Stomach (tissue), 9 donors: ENCODE measurements around the gene ZNF318. TPM values are rescaled to one million over a fixed set of nuclear protein-coding genes. Genes with fewer than 3 reads are reported as not detected.
"Not testable (repeated sequence)": the region's sequence is repeated elsewhere in the genome, so short reads cannot be mapped to it uniquely, and the experiment has no call there.

Experiments
- DNase-seq, 2 donors: peaks; one replicate each; pipeline versions ENCODE4 v3.0.0 to v3.0.0-alpha.2; 2013 to 2019
- H3K27ac ChIP-seq, 5 donors: fragments of 200-600 bp in 4 of 5; sonication (generic) in 4 of 5; one replicate each; pipeline ENCODE4 v1.5.1; 2013 to 2019; ENCODE audit warnings: mild to moderate bottlenecking in 1 of 5, moderate library complexity in 1 of 5
- H3K27me3 ChIP-seq, 3 donors: fragments of 200-600 bp; sonication (generic); one replicate each; pipeline ENCODE4 v1.5.1; 2017 to 2019; ENCODE audit warnings: mixed run types in 1 of 3
- H3K36me3 ChIP-seq, 4 donors: fragments of 200-600 bp; sonication (generic); 1 replicate in 3 of 4; 2 replicates in 1 of 4; pipeline ENCODE4 v1.5.1; 2016 to 2019
- H3K4me1 ChIP-seq, 4 donors: fragments of 200-600 bp; sonication (generic); one replicate each; pipeline ENCODE4 v1.5.1; 2016 to 2019
- H3K4me3 ChIP-seq, 4 donors: fragments of 200-600 bp; sonication (generic) in 3 of 4; one replicate each; pipeline ENCODE4 v1.5.1; 2016 to 2019; ENCODE audit warnings: mild to moderate bottlenecking in 1 of 4
- H3K9me3 ChIP-seq, 4 donors: fragments of 200-600 bp; sonication (generic); one replicate each; pipeline ENCODE4 v1.5.1; 2016 to 2019
- EP300 ChIP-seq: sonication (generic); formaldehyde crosslinking; IDR thresholded peaks from one replicate; pipeline ENCODE4 v1.6.1; 2017; ENCODE audit warnings: antibody characterized with exemption
- POLR2A ChIP-seq, 4 donors: fragments of 450-650 bp; IDR thresholded peaks; one replicate each; pipeline ENCODE4 v1.6.1; 2016; ENCODE audit warnings: antibody characterized with exemption in 4 of 4, control low read depth in 2 of 4, mild to moderate bottlenecking in 1 of 4, moderate library complexity in 1 of 4
- POLR2AphosphoS5 ChIP-seq, 3 donors: sonication (generic); formaldehyde crosslinking; IDR thresholded peaks; one replicate each; pipeline ENCODE4 v1.6.1; 2016; ENCODE audit warnings: antibody characterized with exemption in 3 of 3
- WGBS, 5 donors: extraction: QIAGEN DNeasy Blood & Tissue Kit in 3 of 5; methylation state at CpG; one replicate each; pipeline versions ENCODE4 v1.1.5 to v1.1.7; 2013 to 2018; 5-methylcytosine and 5-hydroxymethylcytosine counted together
- intact Hi-C: fragments of 100-400 bp; cut with DNase I; formaldehyde crosslinking; loops from one replicate; pipeline ENCODE4 v1.15.1; 2023; ENCODE audit warnings: low total_unique reads
- polyA plus RNA-seq, 3 donors: library from polyadenylated mRNA; stranded (reverse); fragments of 200-250 nt; gene quantifications; one replicate each; pipeline ENCODE4 v1.2.3, GENCODE V29; 2013
- total RNA-seq, 5 donors: library from RNA; depleted of rRNA; stranded (reverse); fragments of >200 nt; gene quantifications; one replicate each; pipeline versions ENCODE4 v1.1.0 to v1.2.3, GENCODE V29; 2014 to 2016
- TF ChIP-seq, protein P1 (sequence below), 7 experiments: fragments of 450-650 bp in 4 of 7; fragments of 200-600 bp in 3 of 7; sonication (generic) in 3 of 7; IDR thresholded peaks; one replicate each; pipeline ENCODE4 v1.5.1; 2016 to 2019; ENCODE audit warnings: antibody characterized with exemption in 7 of 7, control low read depth in 2 of 7, mild to moderate bottlenecking in 1 of 7
- donor health status: healthy with polysubstance abuse.
- donor health status: Bipolar disorder and iron deficiency.
- donor health status: healthy.

ZNF318 gene
- total and polyA plus RNA-seq, 8 donors, result 2.6 to 13.3 (median 7.2) TPM

DNA sequence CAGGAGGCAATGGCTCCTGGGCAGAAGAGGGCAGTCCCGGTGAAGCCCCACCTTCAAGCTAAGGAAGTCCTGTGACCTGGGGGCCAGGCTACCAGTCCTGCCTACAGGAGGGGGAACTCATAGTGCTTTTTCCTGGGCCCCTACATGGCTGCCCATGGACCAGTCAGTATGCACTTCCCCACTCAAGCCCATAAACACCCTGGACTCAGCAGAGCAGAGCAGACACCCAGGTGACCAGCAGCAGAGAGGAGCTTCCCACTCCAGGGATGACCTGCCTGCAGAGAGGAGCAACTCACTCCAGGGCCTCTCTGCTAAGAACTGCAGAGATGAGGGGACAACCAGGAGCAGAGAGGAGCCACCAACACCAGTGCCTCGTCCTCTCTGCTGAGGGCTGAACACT, 43.6 kb upstream of the ZNF318 start:
- no peaks in the 10 kb centered on the region for H3K9me3 ChIP-seq
- DNase-seq, result no peak
- 89 to 100% (median 96%) methylated on average over 1 to 2 of the region's 2 CpGs for WGBS, 5 donors
- H3K27ac ChIP-seq, result no peak overlapping the region
- no peaks in the 10 kb centered on the region for H3K36me3 ChIP-seq
- H3K4me3 ChIP-seq, result no peak overlapping the region
- TF ChIP-seq, protein P1, sequence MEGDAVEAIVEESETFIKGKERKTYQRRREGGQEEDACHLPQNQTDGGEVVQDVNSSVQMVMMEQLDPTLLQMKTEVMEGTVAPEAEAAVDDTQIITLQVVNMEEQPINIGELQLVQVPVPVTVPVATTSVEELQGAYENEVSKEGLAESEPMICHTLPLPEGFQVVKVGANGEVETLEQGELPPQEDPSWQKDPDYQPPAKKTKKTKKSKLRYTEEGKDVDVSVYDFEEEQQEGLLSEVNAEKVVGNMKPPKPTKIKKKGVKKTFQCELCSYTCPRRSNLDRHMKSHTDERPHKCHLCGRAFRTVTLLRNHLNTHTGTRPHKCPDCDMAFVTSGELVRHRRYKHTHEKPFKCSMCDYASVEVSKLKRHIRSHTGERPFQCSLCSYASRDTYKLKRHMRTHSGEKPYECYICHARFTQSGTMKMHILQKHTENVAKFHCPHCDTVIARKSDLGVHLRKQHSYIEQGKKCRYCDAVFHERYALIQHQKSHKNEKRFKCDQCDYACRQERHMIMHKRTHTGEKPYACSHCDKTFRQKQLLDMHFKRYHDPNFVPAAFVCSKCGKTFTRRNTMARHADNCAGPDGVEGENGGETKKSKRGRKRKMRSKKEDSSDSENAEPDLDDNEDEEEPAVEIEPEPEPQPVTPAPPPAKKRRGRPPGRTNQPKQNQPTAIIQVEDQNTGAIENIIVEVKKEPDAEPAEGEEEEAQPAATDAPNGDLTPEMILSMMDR (IDR thresholded peaks at IDR 0.05), result no peak
- TF ChIP-seq EP300, result no peak
- no peak for TF ChIP-seq POLR2AphosphoS5 (IDR thresholded peaks at IDR 0.05)
- no peak for TF ChIP-seq POLR2A (IDR thresholded peaks at IDR 0.05)
- H3K4me1 ChIP-seq, result no peaks in the 10 kb centered on the region
- intact Hi-C loops, result no loop called here
- peaks cover 0 to 27% (median 0%) of the 10 kb centered on the region in 3 donors for H3K27me3 ChIP-seq

DNA sequence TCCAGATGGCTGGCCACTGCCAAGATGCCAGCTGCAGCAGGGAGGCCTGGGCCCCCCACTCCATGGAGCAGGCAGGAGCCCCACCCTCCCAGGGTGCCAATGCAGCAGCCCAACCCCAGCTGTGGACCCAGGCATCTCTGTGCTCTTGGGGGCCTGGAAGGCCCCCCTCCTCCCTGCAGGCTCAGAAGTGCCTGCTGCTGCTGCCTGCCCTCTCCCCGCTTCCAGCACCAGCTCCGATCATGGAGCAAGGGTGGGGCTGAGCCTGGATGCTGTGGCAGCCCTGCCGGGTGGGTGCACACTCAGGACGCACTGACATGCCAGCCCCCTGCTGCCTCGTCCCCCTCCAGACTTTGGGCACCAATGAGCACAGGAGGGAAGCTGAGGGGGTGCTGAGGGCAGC, 43.1 kb upstream of the ZNF318 start:
- Histone ChIP-seq H3K9me3 (no peaks in the 10 kb centered on the region), H3K27ac (no peak overlapping the region), H3K4me1 (no peaks in the 10 kb centered on the region), H3K27me3 (peaks cover 0 to 32% (median 0%) of the 10 kb centered on the region in 3 donors), H3K4me3 (no peak overlapping the region), H3K36me3 (no peaks in the 10 kb centered on the region)
- intact Hi-C loops, result no loop called here
- no peak for DNase-seq
- no peak for TF ChIP-seq POLR2AphosphoS5 (IDR thresholded peaks at IDR 0.05)
- 64 to 90% (median 81%) methylated on average over 5 of the region's 5 CpGs; no CpG with 5 or more reads in 1 of the 5 donors for WGBS, 5 donors

DNA sequence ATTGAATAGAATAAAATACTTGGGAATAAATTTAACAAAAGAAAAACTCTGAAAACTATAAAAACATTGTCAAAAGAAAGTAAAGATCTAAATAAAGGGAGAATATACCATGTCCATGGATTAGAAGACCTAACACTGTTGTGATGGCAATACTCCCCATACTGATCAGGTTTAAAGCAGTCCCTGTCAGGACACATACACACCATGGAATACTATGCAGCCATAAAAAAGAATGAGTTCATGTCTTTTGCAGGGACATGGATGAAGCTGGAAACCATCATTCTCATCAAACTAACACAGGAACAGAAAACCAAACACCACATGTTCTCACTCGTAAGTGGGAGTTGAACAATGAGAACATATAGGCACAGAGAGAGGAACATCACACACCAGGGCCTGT, 41.3 kb upstream of the ZNF318 start:
- DNase-seq, H3K27ac ChIP-seq, intact Hi-C loops, H3K4me1 ChIP-seq, H3K9me3 ChIP-seq, H3K36me3 ChIP-seq, H3K4me3 ChIP-seq: not testable (repeated sequence)
- peaks cover 0 to 34% (median 0%) of the 10 kb centered on the region in 3 donors for H3K27me3 ChIP-seq
- WGBS, 5 donors, result 77 to 95% (median 92%) methylated on average over 1 of the region's 1 CpG

DNA sequence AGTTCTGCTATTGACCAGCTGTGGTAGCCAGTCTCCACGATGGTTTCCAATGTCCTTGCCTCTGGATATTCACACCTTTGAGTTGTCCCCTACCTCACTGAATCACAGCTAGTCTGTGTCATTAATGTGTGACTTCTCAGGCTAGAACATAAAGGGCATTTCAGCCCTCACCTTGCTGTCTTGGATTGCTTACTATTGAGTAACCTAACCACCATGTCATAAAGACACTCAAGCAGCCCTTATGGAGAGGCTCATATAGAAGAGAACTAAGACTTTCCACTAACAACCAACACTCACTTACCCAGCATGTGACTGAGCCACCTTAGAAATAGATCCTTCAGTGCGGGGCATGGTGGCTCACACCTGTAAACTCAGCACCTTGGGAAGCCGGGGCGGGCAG, 38.8 kb upstream of the ZNF318 start:
- H3K4me3 ChIP-seq, result no peak overlapping the region
- no peaks in the 10 kb centered on the region for H3K9me3 ChIP-seq
- H3K27ac ChIP-seq, result no peak overlapping the region
- no peak for DNase-seq
- 85 to 93% (median 89%) methylated on average over 1 to 4 of the region's 4 CpGs for WGBS, 5 donors
- no peaks in the 10 kb centered on the region for H3K4me1 ChIP-seq
- H3K36me3 ChIP-seq, result no peaks in the 10 kb centered on the region
- peaks cover 0 to 29% (median 0%) of the 10 kb centered on the region in 3 donors for H3K27me3 ChIP-seq
- intact Hi-C loops, result no loop called here
- TF ChIP-seq EP300 (no peak), POLR2A (IDR thresholded peaks at IDR 0.05) (no peak), POLR2AphosphoS5 (IDR thresholded peaks at IDR 0.05) (no peak)
- TF ChIP-seq, protein P1 (IDR thresholded peaks at IDR 0.05), result no peak

DNA sequence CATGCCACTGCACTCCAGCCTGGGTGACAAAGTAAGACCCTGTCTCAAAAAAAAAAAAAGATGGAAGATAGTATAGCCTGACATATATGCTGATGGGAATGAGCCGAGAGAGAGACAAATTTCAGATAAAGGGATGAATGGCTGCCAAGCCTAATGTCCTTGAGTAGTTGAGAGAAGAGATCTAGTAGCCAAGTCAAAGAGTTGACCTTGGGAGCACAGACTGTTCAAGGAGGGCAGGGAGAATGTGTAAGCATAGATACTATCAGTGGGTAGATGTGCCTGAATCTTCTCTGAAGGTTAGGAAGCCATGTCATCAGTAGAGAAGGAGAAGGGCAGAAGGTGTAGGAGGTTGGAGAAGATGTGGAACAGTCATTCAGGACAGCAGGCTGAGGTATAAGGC, 37.8 kb upstream of the ZNF318 start:
- TF ChIP-seq POLR2AphosphoS5 (IDR thresholded peaks at IDR 0.05) (no peak), POLR2A (IDR thresholded peaks at IDR 0.05) (no peak), EP300 (no peak)
- TF ChIP-seq, protein P1 (IDR thresholded peaks at IDR 0.05), result no peak
- DNase-seq, result no peak
- intact Hi-C loops, result no loop called here
- Histone ChIP-seq H3K36me3 (no peaks in the 10 kb centered on the region), H3K9me3 (no peaks in the 10 kb centered on the region), H3K4me1 (no peaks in the 10 kb centered on the region), H3K27me3 (peaks cover 0 to 20% (median 0%) of the 10 kb centered on the region in 3 donors), H3K4me3 (no peak overlapping the region), H3K27ac (no peak overlapping the region)
- 76 to 83% (median 80%) methylated on average over 1 of the region's 1 CpG for WGBS, 5 donors
